GM12878 (cell line): ENCODE data around the gene CCDC138. TPM values are rescaled to one million over a fixed set of nuclear protein-coding genes. Genes with fewer than 3 reads are reported as not detected.

Experiments used
- ATAC-seq: fragments of 200-7000 bp; cut with Tn5 transposase; 3 replicates; pipeline ENCODE4 v1.9.1; 2020; ENCODE audit warnings: mild to moderate bottlenecking, moderate library complexity
- BruUV-seq: library from RNA; stranded (reverse); fragments of 400-500 nt; replicated peaks from 2 replicates; lab custom pipeline; 2021; lab: Mats Ljungman, UMichigan
- CTCF ChIA-PET: fragments of 300-600 bp; sonication (Branson Sonifier 250); formaldehyde crosslinking; extraction: SDS; loops from one replicate; lab custom pipeline; 2021; ENCODE audit warnings: inconsistent platforms; lab: Yijun Ruan, JAX
- POLR2A ChIA-PET: fragments of 350-600 bp; formaldehyde crosslinking; extraction: SDS; loops from one replicate; lab custom pipeline; 2021; ENCODE audit warnings: inconsistent platforms; lab: Charles Lee
- RAD21 ChIA-PET: fragments of 300-600 bp; sonication (Branson Sonifier 250); formaldehyde crosslinking; loops from one replicate; lab custom pipeline; 2023; ENCODE audit warnings: antibody characterized with exemption; ENCODE audit not compliant: unreplicated experiment; lab: Charles Lee
- SMC1A ChIA-PET: fragments of 300-600 bp; sonication (Branson Sonifier 250); formaldehyde crosslinking; loops from one replicate; lab custom pipeline; 2023; ENCODE audit not compliant: unreplicated experiment, uncharacterized antibody; lab: Charles Lee
- DNase-seq: peaks from one replicate; pipeline ENCODE4 v3.0.0-alpha.2; 2011; ENCODE audit warnings: low read depth, low spot score
- FAIRE-seq: peaks from 3 replicates; lab custom pipeline; 2011; peaks lifted over from hg19 to GRCh38; lab: Jason Lieb, UNC
- H2AFZ ChIP-seq: 2 replicates; pipeline ENCODE4 v1.6.0; 2011; ENCODE audit warnings: low read depth, low read length, control low read depth; ENCODE audit not compliant: control insufficient read depth
- H3K27ac ChIP-seq: 2 replicates; pipeline ENCODE4 v1.5.1; 2011; ENCODE audit warnings: control low read depth; ENCODE audit not compliant: control insufficient read depth, insufficient read depth
- H3K27me3 ChIP-seq, 2 experiments: replicated peaks in 1 of 2; 2 replicates each; pipeline versions ENCODE4 v1.6.0 to v1.6.1; 2011; ENCODE audit warnings: low read length in 1 of 2; ENCODE audit not compliant: control insufficient read depth in 2 of 2, insufficient read depth in 2 of 2
- H3K36me3 ChIP-seq, 2 experiments: 2 replicates each; pipeline ENCODE4 v1.5.1; 2011; ENCODE audit warnings: low read length in 1 of 2; ENCODE audit not compliant: control insufficient read depth in 2 of 2, insufficient read depth in 2 of 2
- H3K4me1 ChIP-seq: 2 replicates; pipeline ENCODE4 v1.6.1; 2011; ENCODE audit warnings: mild to moderate bottlenecking, low read length, moderate library complexity, mixed read lengths; ENCODE audit not compliant: control insufficient read depth, insufficient read depth
- H3K4me2 ChIP-seq: 2 replicates; pipeline ENCODE4 v1.6.0; 2011; ENCODE audit warnings: control low read depth; ENCODE audit not compliant: control insufficient read depth, insufficient read depth
- H3K4me3 ChIP-seq: fragments of 200-600 bp; sonication (generic); 2 replicates; pipeline ENCODE4 v1.5.1; 2016
- H3K79me2 ChIP-seq: 2 replicates; pipeline ENCODE4 v1.6.0; 2011; ENCODE audit warnings: low read length; ENCODE audit not compliant: control insufficient read depth, insufficient read depth
- H3K9ac ChIP-seq: 2 replicates; pipeline ENCODE4 v1.8.0; 2011; ENCODE audit warnings: low read length, control low read depth, mixed read lengths; ENCODE audit not compliant: control insufficient read depth, insufficient read depth
- H3K9me3 ChIP-seq: replicated peaks from 3 replicates; pipeline ENCODE4 v1.5.1; 2011; ENCODE audit warnings: mild to moderate bottlenecking, low read length; ENCODE audit not compliant: control insufficient read depth, insufficient read depth
- H4K20me1 ChIP-seq: 2 replicates; pipeline ENCODE4 v1.6.0; 2011; ENCODE audit not compliant: control insufficient read depth, insufficient read depth
- CEBPZ ChIP-seq: fragments of 150-350 bp; IDR thresholded peaks from 2 replicates; pipeline ENCODE4 v1.6.1; 2016; ENCODE audit warnings: low read depth, low read length
- CTCF ChIP-seq, 3 experiments: IDR thresholded peaks in 2 of 3; conservative IDR thresholded peaks in 1 of 3; 2 replicates each; pipeline ENCODE4 v1.5.1; 2011; ENCODE audit warnings: low read depth in 3 of 3, low read length in 3 of 3, mild to moderate bottlenecking in 3 of 3, control low read depth in 2 of 3, moderate library complexity in 2 of 3, inconsistent platforms in 1 of 3, mixed read lengths in 1 of 3; ENCODE audit not compliant: control insufficient read depth in 2 of 3, insufficient read depth in 1 of 3; ENCODE audit errors: extremely low read depth in 1 of 3
- ESRRA ChIP-seq: IDR thresholded peaks from 2 replicates; pipeline ENCODE4 v1.6.1; 2012; ENCODE audit warnings: mild to moderate bottlenecking, low read length, improper control_type of control experiment
- GATAD2B ChIP-seq: fragments of 450-650 bp; conservative IDR thresholded peaks from 2 replicates; pipeline ENCODE4 v1.6.1; 2017; ENCODE audit warnings: low read depth, mild to moderate bottlenecking, moderate library complexity
- HDAC2 ChIP-seq: fragments of 200-600 bp; sonication (generic); IDR thresholded peaks from 2 replicates; pipeline ENCODE4 v1.6.1; 2017
- IKZF2 ChIP-seq, 2 experiments: fragments of 450-650 bp; IDR thresholded peaks; 2 replicates each; pipeline ENCODE4 v1.6.1; 2017; ENCODE audit warnings: mild to moderate bottlenecking in 2 of 2, moderate library complexity in 2 of 2
- NFXL1 ChIP-seq: fragments of 450-650 bp; IDR thresholded peaks from 2 replicates; pipeline ENCODE4 v1.6.1; 2017; ENCODE audit warnings: antibody characterized with exemption, mild to moderate bottlenecking, borderline replicate concordance
- PAX5 ChIP-seq: IDR thresholded peaks from 2 replicates; pipeline ENCODE4 v1.6.1; 2011; ENCODE audit warnings: low read depth, low read length, borderline replicate concordance
- POLR2AphosphoS2 ChIP-seq: IDR thresholded peaks from 2 replicates; pipeline ENCODE4 v1.6.1; 2011; ENCODE audit warnings: low read depth, mild to moderate bottlenecking, low read length, improper control_type of control experiment, moderate library complexity
- RBBP5 ChIP-seq: fragments of 200-600 bp; sonication (generic); conservative IDR thresholded peaks from 2 replicates; pipeline ENCODE4 v1.6.1; 2016
- RELA ChIP-seq: fragments of 450-650 bp; IDR thresholded peaks from 2 replicates; pipeline ENCODE4 v1.8.0; 2014; ENCODE audit warnings: borderline replicate concordance; ENCODE audit not compliant: partially characterized antibody
- SIX5 ChIP-seq: IDR thresholded peaks from 2 replicates; pipeline ENCODE4 v1.6.1; 2011; ENCODE audit warnings: mild to moderate bottlenecking, low read depth, low read length, moderate library complexity; ENCODE audit not compliant: severe bottlenecking
- SMAD5 ChIP-seq: IDR thresholded peaks from 2 replicates; pipeline ENCODE4 v1.6.1; 2016; ENCODE audit warnings: antibody characterized with exemption, low read depth
- SMARCA5 ChIP-seq: fragments of 450-650 bp; IDR thresholded peaks from 2 replicates; pipeline ENCODE4 v1.6.1; 2017; ENCODE audit warnings: mild to moderate bottlenecking
- SUZ12 ChIP-seq: fragments of 200-600 bp; sonication (generic); IDR thresholded peaks from one replicate; pipeline ENCODE4 v1.6.1; 2018; ENCODE audit warnings: antibody characterized with exemption, mild to moderate bottlenecking; ENCODE audit not compliant: unreplicated experiment
- WRNIP1 ChIP-seq: IDR thresholded peaks from 2 replicates; pipeline ENCODE4 v1.6.1; 2011; ENCODE audit warnings: low read depth, low read length, improper control_type of control experiment, borderline replicate concordance
- ZNF217 ChIP-seq: fragments of 450-650 bp; IDR thresholded peaks from 2 replicates; pipeline ENCODE4 v1.6.1; 2017; ENCODE audit warnings: antibody characterized with exemption, mild to moderate bottlenecking
- ZNF384 ChIP-seq: IDR thresholded peaks from 2 replicates; pipeline ENCODE4 v1.6.1; 2012; ENCODE audit warnings: low read depth, mild to moderate bottlenecking, low read length, improper control_type of control experiment, borderline replicate concordance
- WGBS: methylation state at CpG from one replicate; pipeline ENCODE4 v1.1.6; 2016; ENCODE audit warnings: low lambda C conversion rate; ENCODE audit not compliant: insufficient replicate concordance, insufficient coverage; ENCODE audit errors: missing lambda C conversion rate; 5-methylcytosine and 5-hydroxymethylcytosine counted together
- in situ Hi-C: fragments of 300-500 bp; cut with MboI; formaldehyde crosslinking; loops from 9 replicates; pipeline ENCODE4 v1.14.3; 2018; ENCODE audit warnings: mixed read lengths
- intact Hi-C: fragments of 100-400 bp; cut with micrococcal nuclease; formaldehyde crosslinking; loops from one replicate; pipeline ENCODE4 v1.14.2; 2022; ENCODE audit not compliant: unreplicated experiment
- polyA plus RNA-seq, 11 experiments: library from polyadenylated mRNA; depleted of rRNA in 4 of 11; unstranded in 6 of 11; stranded (reverse) in 5 of 11; fragments of >200 nt; fragmentation: Nextera tagmentation in 4 of 11; fragmentation: Illumina TruSeq in 1 of 11; extraction: Ambion mirVana in 4 of 11; extraction: Trizol in 1 of 11; gene quantifications; 1 replicate in 1 of 11; 2 replicates in 10 of 11; pipeline versions ENCODE4 v1.2.1 to v1.2.3, GENCODE V29; 2011 to 2016; ENCODE audit warnings: inconsistent platforms in 2 of 11, missing spikeins in 2 of 11, low read depth in 1 of 11
- total RNA-seq, 4 experiments: library from RNA; depleted of rRNA in 3 of 4; stranded (reverse); fragments of >200 nt in 3 of 4; fragmentation: Illumina TruSeq in 1 of 4; extraction: Trizol in 1 of 4; gene quantifications; 2 replicates each; pipeline versions ENCODE4 v1.2.1 to v1.2.3, GENCODE V29; 2013 to 2021
- TF ChIP-seq, protein P1 (sequence below): IDR thresholded peaks from 2 replicates; pipeline ENCODE4 v1.6.1; 2011; ENCODE audit warnings: mild to moderate bottlenecking, low read depth, low read length, moderate library complexity; ENCODE audit not compliant: insufficient replicate concordance

Gene CCDC138
- total and polyA plus RNA-seq, 10 of the 15 experiments (the other 5 are each of a cell fraction or from before 2014, with no cell fraction given) = 7.9 to 19.4 (median 13.0) TPM

DNA sequence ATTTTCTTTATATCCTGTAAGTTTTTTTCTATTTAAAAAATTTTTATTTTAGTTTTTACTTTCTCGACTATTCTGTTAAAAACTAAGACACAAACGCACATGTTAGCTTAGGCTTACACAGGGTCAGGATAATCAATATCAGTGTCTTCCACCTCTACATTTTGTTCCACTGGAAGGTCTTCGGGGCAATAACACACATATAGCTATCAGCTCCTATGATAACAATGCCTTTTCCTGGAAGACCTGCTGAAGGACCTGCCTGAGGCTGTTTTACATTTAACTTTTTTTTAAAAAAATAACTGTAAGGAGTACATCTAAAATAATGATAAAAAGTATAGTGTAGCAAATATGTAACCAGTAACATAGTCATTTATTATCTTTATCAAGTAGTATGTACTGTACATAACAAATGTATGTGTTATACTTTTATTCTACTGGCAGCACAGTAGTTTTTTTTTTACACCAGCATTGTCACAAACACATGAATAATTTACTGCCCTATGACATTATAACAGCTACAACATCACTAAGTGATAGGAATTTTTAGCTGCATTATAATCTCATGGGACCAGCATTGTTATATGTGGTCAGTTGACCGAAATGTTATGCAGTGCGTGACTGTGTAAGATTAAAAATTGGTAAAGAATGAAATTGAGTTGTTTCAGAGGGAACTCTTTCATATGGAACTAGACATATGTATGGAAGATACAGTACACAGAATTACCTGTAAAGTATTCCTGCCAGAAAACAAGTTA is 37.9 kb downstream of the CCDC138 start:
- no peaks in the 10 kb centered on the region for H3K4me1 ChIP-seq
- H3K4me2 ChIP-seq = no peak overlapping the region
- H3K27ac ChIP-seq = no peak overlapping the region
- H3K27me3 ChIP-seq = no peaks in the 10 kb centered on the region
- 97% methylated on average over 5 of the region's 5 CpGs for WGBS
- POLR2A ChIA-PET = interaction anchor here (0.6 kb wide), 1 partner anchor 328 kb away, joined by 4 read pairs; no protein-coding TSS in a partner anchor
- RAD21 ChIA-PET = no interaction called here
- FAIRE-seq = no peak
- TF ChIP-seq SIX5 (no peak), PAX5 (no peak), POLR2AphosphoS2 (no peak), RBBP5 (no peak), SMAD5 (no peak), WRNIP1 (no peak), NFXL1 (no peak), ZNF217 (no peak), ZNF384 (no peak), SUZ12 (no peak), HDAC2 (no peak), CEBPZ (no peak), CTCF (IDR thresholded peaks at IDR 0.05 in 2 of 3, conservative IDR thresholded peaks at IDR 0.05 in 1 of 3; ENCODE audit: control insufficient read depth in 2 of 3, extremely low read depth in 1 of 3, insufficient read depth in 1 of 3, low read depth in 3 of 3, low read length in 3 of 3) (no peak), SMARCA5 (no peak), GATAD2B (no peak), RELA (no peak), ESRRA (no peak), IKZF2 (IDR thresholded peaks at IDR 0.05) (no peak)
- TF ChIP-seq, protein P1, sequence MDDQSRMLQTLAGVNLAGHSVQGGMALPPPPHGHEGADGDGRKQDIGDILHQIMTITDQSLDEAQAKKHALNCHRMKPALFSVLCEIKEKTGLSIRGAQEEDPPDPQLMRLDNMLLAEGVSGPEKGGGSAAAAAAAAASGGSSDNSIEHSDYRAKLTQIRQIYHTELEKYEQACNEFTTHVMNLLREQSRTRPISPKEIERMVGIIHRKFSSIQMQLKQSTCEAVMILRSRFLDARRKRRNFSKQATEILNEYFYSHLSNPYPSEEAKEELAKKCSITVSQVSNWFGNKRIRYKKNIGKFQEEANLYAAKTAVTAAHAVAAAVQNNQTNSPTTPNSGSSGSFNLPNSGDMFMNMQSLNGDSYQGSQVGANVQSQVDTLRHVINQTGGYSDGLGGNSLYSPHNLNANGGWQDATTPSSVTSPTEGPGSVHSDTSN = no peak
- TF ChIP-seq, all 136 proteins: peak for 0
- BruUV-seq = no TSS peak
- no peak overlapping the region for H2AFZ ChIP-seq
- ChIA-PET SMC1A (no interaction called here), CTCF (no interaction called here)
- H3K4me3 ChIP-seq = no peak overlapping the region
- no peak overlapping the region for H3K9ac ChIP-seq
- H3K36me3 ChIP-seq = no peaks in the 10 kb centered on the region; a peak in 1 of 4 replicates
- H3K9me3 ChIP-seq = peaks cover under 1% of the 10 kb centered on the region; the same call in 1 of the 3 replicates
- H3K79me2 ChIP-seq = no peaks in the 10 kb centered on the region
- intact Hi-C loops = no loop called here
- ATAC-seq = no peak
- in situ Hi-C loops = no loop called here
- H4K20me1 ChIP-seq = no peaks in the 10 kb centered on the region
- no peak for DNase-seq
